ENCODE results near the gene SPATA21.

The SPATA21 gene

DNA sequence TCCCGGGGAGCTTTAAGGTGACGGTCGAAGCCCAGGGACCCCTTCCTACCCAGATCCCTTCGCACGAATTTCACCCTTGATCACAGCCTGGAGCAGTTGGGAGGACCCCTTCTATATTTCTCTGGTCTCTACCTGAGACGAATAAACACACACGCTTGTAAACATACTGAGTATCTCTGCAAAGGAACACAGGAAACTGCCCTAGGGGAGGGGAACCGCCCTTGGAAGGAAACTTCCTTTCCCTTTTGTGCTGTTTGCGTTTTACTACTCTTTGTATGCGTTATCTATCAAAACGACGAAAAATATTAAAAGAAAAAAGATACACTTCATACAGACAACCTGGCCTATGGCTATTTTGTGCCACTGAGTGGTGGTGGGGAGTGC, 4.0 kb upstream of the SPATA21 start:
- peak overlapping the region; percentile 88 for H3K9ac ChIP-seq (ENCODE audit: low read depth, low read length)
- TF ChIP-seq CTCF (IDR thresholded peaks at IDR 0.05; ENCODE audit: borderline replicate concordance, extremely low read depth, low read length, poor library complexity, severe bottlenecking) (no peak), EZH2 (IDR thresholded peaks at IDR 0.05; ENCODE audit: borderline replicate concordance, low read depth, low read length, severe bottlenecking) (no peak)
- H4K20me1 ChIP-seq (ENCODE audit: insufficient read depth, low read length), result peaks cover 7% of the 10 kb centered on the region
- peak; percentile 17 for ATAC-seq (ENCODE audit: insufficient read depth, low read depth)
- H3K79me2 ChIP-seq (ENCODE audit: insufficient read depth, low read length), result peaks cover 47% of the 10 kb centered on the region
- H3K9me3 ChIP-seq (ENCODE audit: insufficient read depth, low read length, severe bottlenecking), result no peaks in the 10 kb centered on the region
- H3K27me3 ChIP-seq (ENCODE audit: insufficient read depth, low read length, poor library complexity), result no peaks in the 10 kb centered on the region
- H3K4me1 ChIP-seq (ENCODE audit: insufficient read depth, low read length), result peaks cover 24% of the 10 kb centered on the region
- H3K4me2 ChIP-seq (ENCODE audit: insufficient read depth, low read length), result peak overlapping the region; percentile 90
- H3K36me3 ChIP-seq (ENCODE audit: insufficient read depth, low read length), result peaks cover 39% of the 10 kb centered on the region
- peak overlapping the region; percentile 93 for H2AFZ ChIP-seq (ENCODE audit: low read depth, low read length)
- peak overlapping the region; percentile 91 for H3K27ac ChIP-seq (ENCODE audit: low read length)
- no peak for DNase-seq
- H3K4me3 ChIP-seq (ENCODE audit: low read depth in 1 of 2, low read length in 2 of 2), result peak overlapping the region; percentile 88 to 95

DNA sequence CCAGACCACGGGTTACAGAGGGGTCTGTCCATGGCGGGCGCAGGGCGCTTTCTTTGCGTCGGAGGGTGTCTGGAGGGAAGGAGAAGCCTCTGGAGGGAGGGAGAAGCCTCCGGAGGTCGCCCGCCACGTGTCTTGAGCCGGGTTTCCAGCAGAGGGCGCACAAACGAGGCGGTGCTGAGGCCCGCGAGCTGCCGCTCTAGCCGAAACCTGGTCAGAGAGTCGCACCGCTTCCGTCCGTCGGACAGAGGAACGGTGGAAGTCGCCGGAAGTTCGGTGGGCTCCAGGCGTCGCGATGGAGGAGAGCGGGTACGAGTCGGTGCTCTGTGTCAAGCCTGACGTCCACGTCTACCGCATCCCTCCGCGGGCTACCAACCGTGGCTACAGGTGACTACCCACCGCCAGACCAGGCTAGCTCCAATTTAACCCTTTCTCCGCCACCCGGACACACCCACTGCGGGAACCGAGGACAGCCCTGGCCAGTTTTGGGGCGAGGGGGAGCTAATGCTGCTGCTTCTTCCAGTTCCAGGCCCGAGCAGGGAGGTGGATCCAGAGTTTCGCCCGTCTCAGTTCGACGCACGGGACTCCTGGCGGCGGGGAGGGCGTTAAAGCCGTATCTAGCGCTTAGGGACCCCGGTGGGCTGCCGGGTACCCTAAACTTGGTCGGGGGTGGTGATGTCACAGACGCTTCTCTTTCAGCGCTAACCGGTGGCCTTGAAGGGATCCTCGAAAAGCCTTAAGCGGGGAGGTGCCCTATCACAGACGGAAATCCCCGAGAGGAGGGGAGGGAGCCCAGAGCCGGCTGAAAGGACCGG, 3.5 kb upstream of the SPATA21 start, which contains the start of gene NECAP2:
Gene NECAP2 (plus strand): TSS at position 255 of the 812 bp plus-strand sequence. CDS start 38 bp downstream, at position 293.
- H3K4me3 ChIP-seq (ENCODE audit: low read depth in 1 of 2, low read length in 2 of 2), result peak within 1 kb of the TSS; percentile 88 to 95
- H3K4me1 ChIP-seq (ENCODE audit: insufficient read depth, low read length), result peaks cover 24% of the 10 kb centered on the region
- no peaks in the 10 kb centered on the region for H3K9me3 ChIP-seq (ENCODE audit: insufficient read depth, low read length, severe bottlenecking)
- peak within 1 kb of the TSS; percentile 90 for H3K4me2 ChIP-seq (ENCODE audit: insufficient read depth, low read length)
- H3K27me3 ChIP-seq (ENCODE audit: insufficient read depth, low read length, poor library complexity), result no peaks in the 10 kb centered on the region
- H3K36me3 ChIP-seq (ENCODE audit: insufficient read depth, low read length), result peaks cover 36% of the 10 kb centered on the region
- H3K79me2 ChIP-seq (ENCODE audit: insufficient read depth, low read length), result peaks cover 45% of the 10 kb centered on the region
- DNase-seq (peak; percentile 95), ATAC-seq (ENCODE audit: insufficient read depth, low read depth) (peak; percentile 92)
- H4K20me1 ChIP-seq (ENCODE audit: insufficient read depth, low read length), result peaks cover 7% of the 10 kb centered on the region
- peak within 1 kb of the TSS; percentile 88 for H3K9ac ChIP-seq (ENCODE audit: low read depth, low read length)
- peak; percentile 94 for TF ChIP-seq CTCF (IDR thresholded peaks at IDR 0.05; ENCODE audit: borderline replicate concordance, extremely low read depth, low read length, poor library complexity, severe bottlenecking)
- TF ChIP-seq EZH2 (IDR thresholded peaks at IDR 0.05; ENCODE audit: borderline replicate concordance, low read depth, low read length, severe bottlenecking), result no peak
- H2AFZ ChIP-seq (ENCODE audit: low read depth, low read length), result peak within 1 kb of the TSS; percentile 93
- H3K27ac ChIP-seq (ENCODE audit: low read length), result peak within 1 kb of the TSS; percentile 91

- H3K36me3 ChIP-seq (ENCODE audit: insufficient read depth, low read length), result peaks cover 31% of the 10 kb centered on the region
- peaks cover 7% of the 10 kb centered on the region for H4K20me1 ChIP-seq (ENCODE audit: insufficient read depth, low read length)
- H3K79me2 ChIP-seq (ENCODE audit: insufficient read depth, low read length), result peaks cover 43% of the 10 kb centered on the region
- H3K27me3 ChIP-seq (ENCODE audit: insufficient read depth, low read length, poor library complexity), result no peaks in the 10 kb centered on the region
- TF ChIP-seq CTCF (IDR thresholded peaks at IDR 0.05; ENCODE audit: borderline replicate concordance, extremely low read depth, low read length, poor library complexity, severe bottlenecking) (no peak), EZH2 (IDR thresholded peaks at IDR 0.05; ENCODE audit: borderline replicate concordance, low read depth, low read length, severe bottlenecking) (no peak)
- H3K9ac ChIP-seq (ENCODE audit: low read depth, low read length), result peak overlapping the region; percentile 88
- peak overlapping the region; percentile 88 for H2AFZ ChIP-seq (ENCODE audit: low read depth, low read length)
- DNase-seq (no peak), ATAC-seq (ENCODE audit: insufficient read depth, low read depth) (peak; percentile 55)
- H3K4me3 ChIP-seq (ENCODE audit: low read depth in 1 of 2, low read length in 2 of 2), result peak overlapping the region in 1 of 2 experiments; percentile 95; a peak in 2 of 4 replicates
- H3K4me2 ChIP-seq (ENCODE audit: insufficient read depth, low read length), result peak overlapping the region; percentile 90
- peaks cover 24% of the 10 kb centered on the region for H3K4me1 ChIP-seq (ENCODE audit: insufficient read depth, low read length)
- H3K27ac ChIP-seq (ENCODE audit: low read length), result peak overlapping the region; percentile 91
- no peaks in the 10 kb centered on the region for H3K9me3 ChIP-seq (ENCODE audit: insufficient read depth, low read length, severe bottlenecking)
Observed at GRCh38 chr1:16440131-16440469, 2.9 kb upstream of the SPATA21 start.

Measured in DND-41 (cell line).